ENCODE measurements around the gene DENND2D.

DENND2D gene

GRCh38 chr1:111211921-111212320, 11.5 kb upstream of the DENND2D start:
- Histone ChIP-seq H3K4me3 (ENCODE audit: low read depth in 1 of 2, low read length in 1 of 2) (no peak overlapping the region), H3K36me3 (no peaks in the 10 kb centered on the region), H3K9me3 (no peaks in the 10 kb centered on the region), H3K4me1 (ENCODE audit: control insufficient read depth in 1 of 2, insufficient read depth in 1 of 2, low read depth in 1 of 2, low read length in 1 of 2) (peaks cover 48 to 53% of the 10 kb centered on the region in 2 experiments), H3K27ac (no peak overlapping the region), H3K27me3 (no peaks in the 10 kb centered on the region)
- TF ChIP-seq CTCF (IDR thresholded peaks at IDR 0.05), result no peak

- Histone ChIP-seq H3K36me3 (no peaks in the 10 kb centered on the region), H3K9me3 (no peaks in the 10 kb centered on the region), H3K4me1 (ENCODE audit: control insufficient read depth in 1 of 2, insufficient read depth in 1 of 2, low read depth in 1 of 2, low read length in 1 of 2) (peaks cover 49 to 54% of the 10 kb centered on the region in 2 experiments), H3K27me3 (no peaks in the 10 kb centered on the region), H3K27ac (no peak overlapping the region), H3K4me3 (ENCODE audit: low read depth in 1 of 2, low read length in 1 of 2) (no peak overlapping the region)
- TF ChIP-seq CTCF (IDR thresholded peaks at IDR 0.05), result no peak
These were observed 9.2 kb upstream of the DENND2D start for GRCh38 chr1:111209622-111210021.

GRCh38 chr1:111208921-111209320, 8.5 kb upstream of the DENND2D start:
- Histone ChIP-seq H3K4me1 (ENCODE audit: control insufficient read depth in 1 of 2, insufficient read depth in 1 of 2, low read depth in 1 of 2, low read length in 1 of 2) (peaks cover 48 to 53% of the 10 kb centered on the region in 2 experiments), H3K9me3 (no peaks in the 10 kb centered on the region), H3K27me3 (no peaks in the 10 kb centered on the region), H3K4me3 (ENCODE audit: low read depth in 1 of 2, low read length in 1 of 2) (no peak overlapping the region), H3K36me3 (no peaks in the 10 kb centered on the region), H3K27ac (no peak overlapping the region)
- no peak for TF ChIP-seq CTCF (IDR thresholded peaks at IDR 0.05)

- Histone ChIP-seq H3K4me3 (ENCODE audit: low read depth in 1 of 2, low read length in 1 of 2) (peak overlapping the region; percentile 67 to 95), H3K4me1 (ENCODE audit: control insufficient read depth in 1 of 2, insufficient read depth in 1 of 2, low read depth in 1 of 2, low read length in 1 of 2) (peaks cover 63 to 66% of the 10 kb centered on the region in 2 experiments), H3K27ac (peak overlapping the region; percentile 99), H3K27me3 (no peaks in the 10 kb centered on the region), H3K36me3 (no peaks in the 10 kb centered on the region), H3K9me3 (no peaks in the 10 kb centered on the region)
- no peak for TF ChIP-seq CTCF (IDR thresholded peaks at IDR 0.05)
These were observed 5.2 kb upstream of the DENND2D start for GRCh38 chr1:111205714-111206050.

- Histone ChIP-seq H3K27me3 (no peaks in the 10 kb centered on the region), H3K4me1 (ENCODE audit: control insufficient read depth in 1 of 2, insufficient read depth in 1 of 2, low read depth in 1 of 2, low read length in 1 of 2) (peaks cover 69 to 72% of the 10 kb centered on the region in 2 experiments), H3K9me3 (no peaks in the 10 kb centered on the region), H3K27ac (peak overlapping the region; percentile 99), H3K36me3 (no peaks in the 10 kb centered on the region), H3K4me3 (ENCODE audit: low read depth in 1 of 2, low read length in 1 of 2) (peak overlapping the region; percentile 67 to 95)
- no peak for TF ChIP-seq CTCF (IDR thresholded peaks at IDR 0.05)
These were observed 4.7 kb upstream of the DENND2D start for GRCh38 chr1:111204983-111205713.

Data from neutrophil (primary cell).